8988T (cell line): Measurements from ENCODE around the gene ERBB4.
"Not testable (repeated sequence)": the region's sequence is repeated elsewhere in the genome, so short reads cannot be mapped to it uniquely, and the experiment has no call there.

Experiments
- DNase-seq: peaks from one replicate; pipeline ENCODE4 v3.0.0; 2011

Gene ERBB4

GRCh38 chr2:212193803-212194202 lies 344.8 kb downstream of the ERBB4 start:
- no peak for DNase-seq

- no peak for DNase-seq
These were observed 345.5 kb downstream of the ERBB4 start for GRCh38 chr2:212193056-212193455.

- not testable (repeated sequence) for DNase-seq
These were observed 347.2 kb downstream of the ERBB4 start for GRCh38 chr2:212191438-212191837.

GRCh38 chr2:212186166-212186565 lies 352.4 kb downstream of the ERBB4 start:
- DNase-seq: no peak

GRCh38 chr2:212181646-212182045 lies 357.0 kb downstream of the ERBB4 start:
- no peak for DNase-seq

- no peak for DNase-seq
These were observed 358.1 kb downstream of the ERBB4 start for GRCh38 chr2:212180408-212181083.

- DNase-seq: no peak
These were observed 360.9 kb downstream of the ERBB4 start for GRCh38 chr2:212177724-212178123.

- no peak for DNase-seq
These were observed 362.5 kb downstream of the ERBB4 start for GRCh38 chr2:212176151-212176550.

- no peak for DNase-seq
These were observed 364.7 kb downstream of the ERBB4 start for GRCh38 chr2:212173756-212174510.

- no peak for DNase-seq
These were observed 365.3 kb downstream of the ERBB4 start for GRCh38 chr2:212173331-212173730.

- DNase-seq: no peak
These were observed 368.2 kb downstream of the ERBB4 start for GRCh38 chr2:212170382-212170781.

GRCh38 chr2:212158081-212158480 lies 380.5 kb downstream of the ERBB4 start:
- DNase-seq: no peak

GRCh38 chr2:212157012-212157411 lies 381.6 kb downstream of the ERBB4 start:
- no peak for DNase-seq

- no peak for DNase-seq
These were observed 382.5 kb downstream of the ERBB4 start for GRCh38 chr2:212156088-212156487.

GRCh38 chr2:212154477-212154878 lies 384.1 kb downstream of the ERBB4 start:
- DNase-seq: no peak

- no peak for DNase-seq
These were observed 384.7 kb downstream of the ERBB4 start for GRCh38 chr2:212153923-212154322.

- DNase-seq: no peak
These were observed 390.6 kb downstream of the ERBB4 start for GRCh38 chr2:212147921-212148513.

GRCh38 chr2:212146416-212146815 lies 392.2 kb downstream of the ERBB4 start:
- no peak for DNase-seq

- no peak for DNase-seq
These were observed 393.5 kb downstream of the ERBB4 start for GRCh38 chr2:212145121-212145520.

- no peak for DNase-seq
These were observed 396.0 kb downstream of the ERBB4 start for GRCh38 chr2:212142631-212143030.

GRCh38 chr2:212141499-212141898 lies 397.1 kb downstream of the ERBB4 start:
- DNase-seq: no peak

- no peak for DNase-seq
These were observed 402.3 kb downstream of the ERBB4 start for GRCh38 chr2:212136216-212136795.

- no peak for DNase-seq
These were observed 402.9 kb downstream of the ERBB4 start for GRCh38 chr2:212135739-212136138.

GRCh38 chr2:212133337-212133736 lies 405.3 kb downstream of the ERBB4 start:
- DNase-seq: no peak
